ENCODE data around the gene NFYC. TPM values are rescaled to one million over a fixed set of nuclear protein-coding genes. Genes with fewer than 3 reads are reported as not detected.

NFYC gene
- total RNA-seq, 2 donors from 2014 or later: 57.0 to 75.1 TPM

DNA sequence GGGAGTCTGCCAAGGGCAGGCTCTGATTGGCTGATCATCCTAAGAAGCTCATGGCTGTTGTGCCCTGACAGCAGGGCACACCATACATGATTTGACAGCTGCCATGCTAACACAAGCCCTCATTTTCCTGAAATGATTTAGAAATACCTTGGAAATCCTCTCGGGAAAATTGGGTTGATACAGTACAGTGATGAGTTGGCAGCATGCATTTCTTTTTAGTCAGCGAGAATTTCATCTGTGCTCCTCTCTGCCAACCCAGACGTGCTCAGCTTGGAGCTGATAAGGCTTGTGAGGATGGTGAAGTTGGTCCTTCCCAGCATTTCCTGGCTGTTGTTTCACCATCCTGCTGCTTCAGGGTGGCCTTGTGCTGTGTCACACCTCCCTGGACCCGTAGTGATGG, 69.5 kb downstream of the NFYC start:
- Histone ChIP-seq H3K4me1 (peaks cover 0 to 31% of the 10 kb centered on the region in 2 donors), H3K27ac (peak overlapping the region in 1 of 2 donors; percentile 13), H3K36me3 (peaks cover 90% of the 10 kb centered on the region), H3K9me3 (no peaks in the 10 kb centered on the region), H3K27me3 (no peaks in the 10 kb centered on the region), H3K4me3 (no peak overlapping the region)
- TF ChIP-seq, protein P1, sequence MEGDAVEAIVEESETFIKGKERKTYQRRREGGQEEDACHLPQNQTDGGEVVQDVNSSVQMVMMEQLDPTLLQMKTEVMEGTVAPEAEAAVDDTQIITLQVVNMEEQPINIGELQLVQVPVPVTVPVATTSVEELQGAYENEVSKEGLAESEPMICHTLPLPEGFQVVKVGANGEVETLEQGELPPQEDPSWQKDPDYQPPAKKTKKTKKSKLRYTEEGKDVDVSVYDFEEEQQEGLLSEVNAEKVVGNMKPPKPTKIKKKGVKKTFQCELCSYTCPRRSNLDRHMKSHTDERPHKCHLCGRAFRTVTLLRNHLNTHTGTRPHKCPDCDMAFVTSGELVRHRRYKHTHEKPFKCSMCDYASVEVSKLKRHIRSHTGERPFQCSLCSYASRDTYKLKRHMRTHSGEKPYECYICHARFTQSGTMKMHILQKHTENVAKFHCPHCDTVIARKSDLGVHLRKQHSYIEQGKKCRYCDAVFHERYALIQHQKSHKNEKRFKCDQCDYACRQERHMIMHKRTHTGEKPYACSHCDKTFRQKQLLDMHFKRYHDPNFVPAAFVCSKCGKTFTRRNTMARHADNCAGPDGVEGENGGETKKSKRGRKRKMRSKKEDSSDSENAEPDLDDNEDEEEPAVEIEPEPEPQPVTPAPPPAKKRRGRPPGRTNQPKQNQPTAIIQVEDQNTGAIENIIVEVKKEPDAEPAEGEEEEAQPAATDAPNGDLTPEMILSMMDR (IDR thresholded peaks at IDR 0.05): no peak
- DNase-seq (ENCODE audit: low spot score): no peak

DNA sequence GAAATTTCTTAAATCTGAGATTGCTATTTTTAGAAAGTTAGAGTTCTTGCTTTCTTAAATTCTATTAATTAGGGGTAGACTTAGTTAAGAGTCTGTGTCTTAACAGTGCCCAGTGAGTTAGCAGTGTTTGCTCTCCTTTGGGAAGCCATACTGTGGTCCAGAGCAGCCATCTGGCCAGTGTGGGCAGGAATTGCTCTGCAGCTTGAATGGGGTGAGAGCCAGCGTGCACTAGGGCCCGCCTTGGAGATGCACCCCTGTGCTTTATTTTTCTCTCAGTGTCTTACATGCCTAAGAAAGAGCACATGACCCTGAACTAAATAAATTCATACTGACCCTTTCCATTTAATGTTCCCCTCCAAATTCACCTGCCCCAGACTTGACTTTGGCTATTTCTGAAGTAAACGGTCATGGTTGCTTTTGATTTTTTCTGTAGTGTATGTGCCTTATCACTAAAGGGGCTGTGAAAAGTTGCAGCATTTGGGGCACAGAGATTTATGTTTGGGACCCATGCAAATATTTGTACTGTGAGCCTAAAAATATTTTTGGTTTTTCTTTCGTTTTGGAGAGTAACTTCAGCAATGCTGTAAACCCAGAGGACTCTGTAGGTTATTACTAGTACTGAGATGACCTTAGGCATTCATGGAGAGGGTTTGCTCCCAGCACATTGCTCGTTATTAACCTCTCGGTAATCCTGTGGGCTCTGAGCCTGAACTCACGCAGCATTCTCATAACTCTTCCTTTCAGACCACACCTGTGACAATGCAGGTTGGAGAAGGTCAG, 70.8 kb downstream of the NFYC start:
- no peak for DNase-seq (ENCODE audit: low spot score)
- Histone ChIP-seq H3K36me3 (peaks cover 95% of the 10 kb centered on the region), H3K9me3 (no peaks in the 10 kb centered on the region), H3K27me3 (no peaks in the 10 kb centered on the region), H3K27ac (no peak overlapping the region), H3K4me1 (peaks cover 0 to 25% of the 10 kb centered on the region in 2 donors), H3K4me3 (no peak overlapping the region)
- TF ChIP-seq, protein P1 (IDR thresholded peaks at IDR 0.05): no peak

DNA sequence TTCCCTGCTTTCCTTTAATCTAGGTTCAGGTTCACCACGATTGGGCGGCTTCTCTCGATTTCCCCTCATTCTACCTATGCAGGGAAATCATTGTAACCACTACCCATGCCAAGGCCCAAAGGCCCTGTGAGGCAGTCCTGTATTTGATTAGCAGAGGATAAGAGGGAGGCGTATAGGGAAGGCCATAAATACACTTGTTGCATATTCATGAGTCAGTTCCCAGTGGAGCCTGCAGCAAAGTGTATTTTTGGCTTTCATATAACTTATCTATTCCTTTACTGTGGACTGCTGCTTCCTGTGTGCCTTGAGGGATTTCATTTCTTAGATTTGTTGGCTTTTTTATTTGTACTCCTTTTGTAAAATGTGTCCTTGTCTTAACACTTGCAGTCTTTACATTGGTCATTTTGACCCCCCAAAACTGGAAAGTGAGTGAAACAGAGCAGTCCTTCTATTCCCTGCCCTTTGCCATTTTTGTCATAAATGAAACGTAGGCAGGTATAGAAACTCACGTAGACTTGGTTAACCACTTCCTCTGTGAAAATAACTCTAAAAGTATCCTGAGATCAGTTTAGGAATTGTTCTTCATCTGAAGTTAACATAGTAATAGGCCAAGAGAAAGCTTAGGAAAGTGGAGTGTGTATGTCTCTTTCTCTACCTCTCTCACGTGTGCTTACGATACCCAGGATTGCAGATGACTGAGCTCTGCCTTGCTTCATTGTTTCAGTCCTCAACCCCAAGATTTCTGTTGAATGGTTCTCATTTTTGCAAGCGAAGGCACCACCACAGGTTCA, 72.4 kb downstream of the NFYC start:
- DNase-seq (ENCODE audit: low spot score): no peak
- TF ChIP-seq, protein P1 (IDR thresholded peaks at IDR 0.05): no peak
- H3K4me3 ChIP-seq: no peak overlapping the region
- peaks cover 95% of the 10 kb centered on the region for H3K36me3 ChIP-seq
- H3K9me3 ChIP-seq: no peaks in the 10 kb centered on the region
- H3K27ac ChIP-seq: no peak overlapping the region
- no peaks in the 10 kb centered on the region for H3K27me3 ChIP-seq
- H3K4me1 ChIP-seq: peaks cover 0 to 28% of the 10 kb centered on the region in 2 donors

DNA sequence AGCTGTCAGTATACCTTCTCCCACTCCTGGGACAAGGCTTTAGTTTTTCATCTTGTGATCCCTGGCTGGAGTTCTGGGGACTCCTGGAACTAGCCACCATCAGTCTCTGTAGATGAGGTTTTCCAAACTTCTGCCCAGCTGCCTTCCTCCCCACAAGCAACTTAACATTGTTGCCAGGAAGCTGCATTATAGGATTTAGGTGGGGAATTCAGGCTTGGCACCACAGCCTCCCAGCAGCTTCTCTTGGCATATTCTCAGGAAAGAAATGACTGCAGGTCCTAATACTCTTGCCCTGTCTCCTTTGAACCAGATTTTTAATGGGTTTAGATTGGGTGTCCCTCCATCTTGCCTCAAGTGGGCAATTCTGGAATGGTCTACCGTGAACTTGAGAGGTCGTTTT, 73.5 kb downstream of the NFYC start:
- H3K36me3 ChIP-seq: peaks cover 95% of the 10 kb centered on the region
- H3K27me3 ChIP-seq: no peaks in the 10 kb centered on the region
- DNase-seq (ENCODE audit: low spot score): no peak
- H3K4me1 ChIP-seq: peaks cover 0 to 38% of the 10 kb centered on the region in 2 donors
- no peak overlapping the region for H3K4me3 ChIP-seq
- TF ChIP-seq, protein P1 (IDR thresholded peaks at IDR 0.05): no peak
- H3K27ac ChIP-seq: no peak overlapping the region
- no peaks in the 10 kb centered on the region for H3K9me3 ChIP-seq

DNA sequence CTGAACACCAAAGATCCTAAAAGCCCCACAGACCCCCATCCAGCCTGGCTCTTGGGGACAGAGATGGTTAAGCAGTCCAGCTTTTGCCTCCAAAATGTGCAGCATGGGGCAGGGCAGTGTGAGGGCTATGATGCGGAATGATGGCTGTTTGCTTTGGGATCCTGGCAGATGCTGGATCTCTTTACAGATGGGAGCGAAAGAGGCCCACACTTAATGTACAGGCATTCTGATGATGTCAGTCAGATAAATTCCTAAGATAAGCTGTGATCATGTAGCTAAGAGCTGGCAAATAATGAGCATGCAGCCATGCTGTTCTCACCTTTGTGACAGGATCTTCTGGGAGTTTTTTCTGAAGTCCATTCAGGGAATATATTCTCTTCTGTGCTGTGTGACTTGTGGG, 74.5 kb downstream of the NFYC start:
- DNase-seq (ENCODE audit: low spot score): no peak
- Histone ChIP-seq H3K36me3 (peaks cover 95% of the 10 kb centered on the region), H3K4me3 (no peak overlapping the region), H3K9me3 (no peaks in the 10 kb centered on the region), H3K27ac (no peak overlapping the region), H3K27me3 (no peaks in the 10 kb centered on the region), H3K4me1 (peaks cover 0 to 35% of the 10 kb centered on the region in 2 donors)
- TF ChIP-seq, protein P1 (IDR thresholded peaks at IDR 0.05): no peak
